Sigmoid colon (tissue), 4 donors: ENCODE results near the gene CFAP20.

Experiments used
- EP300 ChIP-seq, 4 donors: sonication (generic); formaldehyde crosslinking; IDR thresholded peaks; one replicate each; pipeline ENCODE4 v1.6.1; 2017; ENCODE audit warnings: antibody characterized with exemption in 4 of 4
- POLR2A ChIP-seq, 2 donors: fragments of 450-650 bp; IDR thresholded peaks; one replicate each; pipeline ENCODE4 v1.6.1; 2016; ENCODE audit warnings: antibody characterized with exemption in 2 of 2, mild to moderate bottlenecking in 2 of 2, moderate library complexity in 2 of 2
- POLR2AphosphoS5 ChIP-seq, 4 donors: sonication (generic); formaldehyde crosslinking; IDR thresholded peaks; one replicate each; pipeline ENCODE4 v1.6.1; 2017; ENCODE audit warnings: antibody characterized with exemption in 4 of 4
- TF ChIP-seq, protein P1 (sequence below), 4 experiments: fragments of 450-650 bp in 3 of 4; fragments of 200-600 bp in 1 of 4; IDR thresholded peaks; one replicate each; pipeline ENCODE4 v1.5.1; 2016 to 2019; ENCODE audit warnings: antibody characterized with exemption in 4 of 4, mild to moderate bottlenecking in 3 of 4, moderate library complexity in 2 of 4

DNA sequence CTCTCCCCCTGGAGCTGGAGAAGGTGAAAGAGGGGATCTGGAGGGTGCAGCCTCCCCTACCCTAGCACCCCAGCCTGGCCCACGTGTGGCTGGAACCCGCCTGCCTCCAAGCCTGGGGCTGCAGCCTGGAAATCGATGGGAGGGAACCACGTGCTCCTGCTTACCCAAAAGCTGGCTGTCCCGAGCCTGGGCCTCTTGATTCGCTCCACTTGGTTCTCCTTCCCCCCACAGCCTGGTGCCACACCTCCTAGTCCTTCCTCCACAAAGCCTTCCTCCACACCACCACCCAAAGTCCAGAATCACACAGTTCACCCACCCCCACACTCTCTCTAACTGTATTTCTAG, 29.3 kb downstream of the CFAP20 start:
- TF ChIP-seq, protein P1, sequence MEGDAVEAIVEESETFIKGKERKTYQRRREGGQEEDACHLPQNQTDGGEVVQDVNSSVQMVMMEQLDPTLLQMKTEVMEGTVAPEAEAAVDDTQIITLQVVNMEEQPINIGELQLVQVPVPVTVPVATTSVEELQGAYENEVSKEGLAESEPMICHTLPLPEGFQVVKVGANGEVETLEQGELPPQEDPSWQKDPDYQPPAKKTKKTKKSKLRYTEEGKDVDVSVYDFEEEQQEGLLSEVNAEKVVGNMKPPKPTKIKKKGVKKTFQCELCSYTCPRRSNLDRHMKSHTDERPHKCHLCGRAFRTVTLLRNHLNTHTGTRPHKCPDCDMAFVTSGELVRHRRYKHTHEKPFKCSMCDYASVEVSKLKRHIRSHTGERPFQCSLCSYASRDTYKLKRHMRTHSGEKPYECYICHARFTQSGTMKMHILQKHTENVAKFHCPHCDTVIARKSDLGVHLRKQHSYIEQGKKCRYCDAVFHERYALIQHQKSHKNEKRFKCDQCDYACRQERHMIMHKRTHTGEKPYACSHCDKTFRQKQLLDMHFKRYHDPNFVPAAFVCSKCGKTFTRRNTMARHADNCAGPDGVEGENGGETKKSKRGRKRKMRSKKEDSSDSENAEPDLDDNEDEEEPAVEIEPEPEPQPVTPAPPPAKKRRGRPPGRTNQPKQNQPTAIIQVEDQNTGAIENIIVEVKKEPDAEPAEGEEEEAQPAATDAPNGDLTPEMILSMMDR (IDR thresholded peaks at IDR 0.05): no peak
- TF ChIP-seq EP300 (IDR thresholded peaks at IDR 0.05) (no peak), POLR2AphosphoS5 (IDR thresholded peaks at IDR 0.05) (no peak), POLR2A (IDR thresholded peaks at IDR 0.05) (no peak)
